ENCODE data around the gene CD48.
"Not testable (repeated sequence)": the region's sequence is repeated elsewhere in the genome, so short reads cannot be mapped to it uniquely, and the experiment has no call there.

CD48 gene

GRCh38 chr1:160734301-160734700, 22.7 kb upstream of the CD48 start:
- no peak for TF ChIP-seq CTCF (IDR thresholded peaks at IDR 0.05; ENCODE audit: low read length, missing control alignments)
- no peak for DNase-seq (ENCODE audit: low read depth)
- H3K4me3 ChIP-seq (replicated peaks; ENCODE audit: low read depth, low read length), result no peak overlapping the region

- no peak overlapping the region for H3K4me3 ChIP-seq (replicated peaks; ENCODE audit: low read depth, low read length)
- no peak for TF ChIP-seq CTCF (IDR thresholded peaks at IDR 0.05; ENCODE audit: low read length, missing control alignments)
- DNase-seq (ENCODE audit: low read depth), result no peak
These were observed 22.3 kb upstream of the CD48 start for GRCh38 chr1:160733898-160734297.

GRCh38 chr1:160731990-160732389, 20.4 kb upstream of the CD48 start:
- no peak overlapping the region for H3K4me3 ChIP-seq (replicated peaks; ENCODE audit: low read depth, low read length)
- no peak for DNase-seq (ENCODE audit: low read depth)
- no peak for TF ChIP-seq CTCF (IDR thresholded peaks at IDR 0.05; ENCODE audit: low read length, missing control alignments)

GRCh38 chr1:160731564-160731963, 19.9 kb upstream of the CD48 start:
- DNase-seq (ENCODE audit: low read depth); H3K4me3 ChIP-seq (replicated peaks; ENCODE audit: low read depth, low read length): not testable (repeated sequence)

- no peak for DNase-seq (ENCODE audit: low read depth)
These were observed 15.7 kb upstream of the CD48 start for GRCh38 chr1:160727316-160727640.

GRCh38 chr1:160726498-160727315, 15.1 kb upstream of the CD48 start:
- H3K4me3 ChIP-seq (replicated peaks; ENCODE audit: low read depth, low read length), result no peak overlapping the region
- peak; percentile 84 for DNase-seq (ENCODE audit: low read depth)
- peak; percentile 83 for TF ChIP-seq CTCF (IDR thresholded peaks at IDR 0.05; ENCODE audit: low read length, missing control alignments)

More at GRCh38 chr1:160727316-160727640, 15.7 kb upstream of the CD48 start:
- TF ChIP-seq CTCF (IDR thresholded peaks at IDR 0.05; ENCODE audit: low read length, missing control alignments), result no peak
- H3K4me3 ChIP-seq (replicated peaks; ENCODE audit: low read depth, low read length), result no peak overlapping the region

- peak; percentile 21 for DNase-seq (ENCODE audit: low read depth)
- no peak overlapping the region for H3K4me3 ChIP-seq (replicated peaks; ENCODE audit: low read depth, low read length)
- no peak for TF ChIP-seq CTCF (IDR thresholded peaks at IDR 0.05; ENCODE audit: low read length, missing control alignments)
These were observed 14.5 kb upstream of the CD48 start for GRCh38 chr1:160726114-160726497.

All from fibroblast of pulmonary artery (primary cell).